Common myeloid progenitor, CD34-positive (primary cell): Measurements from ENCODE around the gene NACA2.

ENCODE experiments used
- CTCF ChIA-PET: fragments of 350-600 bp; sonication (Branson Sonifier 250); formaldehyde crosslinking; loops from one replicate; lab custom pipeline; 2021; ENCODE audit warnings: antibody characterized with exemption; lab: Charles Lee
- POLR2A ChIA-PET: fragments of 350-600 bp; sonication (Branson Sonifier 250); formaldehyde crosslinking; loops from one replicate; lab custom pipeline; 2021; ENCODE audit warnings: antibody characterized with exemption; lab: Charles Lee
- DNase-seq, 3 donors: peaks; one replicate each; pipeline versions ENCODE4 v3.0.0 to v3.0.0-alpha.2; 2013
- H3K27ac ChIP-seq, 2 experiments: 1 replicate in 1 of 2; 2 replicates in 1 of 2; pipeline ENCODE4 v1.7.0; 2013; ENCODE audit warnings: inconsistent platforms in 2 of 2, low read length in 2 of 2, mild to moderate bottlenecking in 2 of 2, low read depth in 1 of 2, moderate library complexity in 1 of 2; ENCODE audit not compliant: severe bottlenecking in 2 of 2, insufficient read depth in 1 of 2, poor library complexity in 1 of 2
- H3K27me3 ChIP-seq, 5 experiments: replicated peaks in 2 of 5; 1 replicate in 3 of 5; 2 replicates in 2 of 5; pipeline versions ENCODE4 v1.6.1 to v1.7.0; 2013; ENCODE audit warnings: low read length in 4 of 5, mild to moderate bottlenecking in 2 of 5, moderate library complexity in 2 of 5, inconsistent platforms in 1 of 5; ENCODE audit not compliant: insufficient read depth in 5 of 5, control insufficient read depth in 4 of 5
- H3K36me3 ChIP-seq, 4 experiments: 1 replicate in 2 of 4; 2 replicates in 2 of 4; pipeline versions ENCODE4 v1.6.1 to v1.7.0; 2013; ENCODE audit warnings: low read length in 3 of 4, control low read depth in 1 of 4, mild to moderate bottlenecking in 1 of 4; ENCODE audit not compliant: control insufficient read depth in 4 of 4, insufficient read depth in 4 of 4
- H3K4me1 ChIP-seq, 4 experiments: 1 replicate in 3 of 4; 2 replicates in 1 of 4; pipeline versions ENCODE4 v1.6.1 to v1.7.1; 2013; ENCODE audit warnings: low read length in 3 of 4, mild to moderate bottlenecking in 3 of 4, control low read depth in 1 of 4, inconsistent platforms in 1 of 4, moderate library complexity in 1 of 4; ENCODE audit not compliant: control insufficient read depth in 4 of 4, insufficient read depth in 4 of 4; ENCODE audit errors: control extremely low read depth in 1 of 4
- H3K4me3 ChIP-seq, 7 experiments: 1 replicate in 4 of 7; 2 replicates in 3 of 7; pipeline versions ENCODE4 v1.5.1 to v1.7.0; 2013; ENCODE audit warnings: mild to moderate bottlenecking in 7 of 7, low read length in 6 of 7, moderate library complexity in 6 of 7, inconsistent platforms in 2 of 7, low read depth in 2 of 7, control low read depth in 1 of 7; ENCODE audit not compliant: insufficient read depth in 4 of 7, control insufficient read depth in 1 of 7; ENCODE audit errors: extremely low read depth in 1 of 7
- H3K9me3 ChIP-seq, 5 experiments: 1 replicate in 4 of 5; 2 replicates in 1 of 5; pipeline versions ENCODE4 v1.6.1 to v1.7.1; 2013; ENCODE audit warnings: low read length in 4 of 5, mild to moderate bottlenecking in 2 of 5, inconsistent platforms in 1 of 5, low read depth in 1 of 5, moderate library complexity in 1 of 5; ENCODE audit not compliant: control insufficient read depth in 4 of 5, insufficient read depth in 2 of 5; ENCODE audit errors: control extremely low read depth in 1 of 5
- WGBS: methylation state at CpG from one replicate; pipeline ENCODE4 v1.1.5; 2013; ENCODE audit not compliant: insufficient coverage; 5-methylcytosine and 5-hydroxymethylcytosine counted together

Gene NACA2

GRCh38 chr17:61581611-61582349, 9.2 kb downstream of the NACA2 start:
- WGBS, result no CpG with 5 or more reads among the region's 3 CpGs
- peaks cover 7 to 35% (median 16%) of the 10 kb centered on the region in 5 experiments for H3K27me3 ChIP-seq
- CTCF ChIA-PET, result interaction anchor here (1.9 kb wide), 1 partner anchor 169 kb away, joined by 13 read pairs; no protein-coding TSS in a partner anchor

GRCh38 chr17:61580502-61580901, 10.5 kb downstream of the NACA2 start:
- H3K9me3 ChIP-seq, result no peaks in the 10 kb centered on the region

More at GRCh38 chr17:61581611-61582349, 9.2 kb downstream of the NACA2 start:
- Histone ChIP-seq H3K9me3 (no peaks in the 10 kb centered on the region), H3K4me3 (no peak overlapping the region), H3K4me1 (no peaks in the 10 kb centered on the region), H3K36me3 (no peaks in the 10 kb centered on the region), H3K27ac (no peak overlapping the region)
- POLR2A ChIA-PET, result no interaction called here
- DNase-seq, result no peak

GRCh38 chr17:61579961-61580360, 11.1 kb downstream of the NACA2 start:
- CTCF ChIA-PET, result no interaction called here
- 83% methylated on average over 9 of the region's 9 CpGs for WGBS

More at GRCh38 chr17:61580502-61580901, 10.5 kb downstream of the NACA2 start:
- peaks cover 7 to 37% (median 16%) of the 10 kb centered on the region in 5 experiments for H3K27me3 ChIP-seq
- no CpG with 5 or more reads among the region's 2 CpGs for WGBS
- POLR2A ChIA-PET, result interaction anchor here (0.6 kb wide), 1 partner anchor 25 kb away, joined by 3 read pairs; no protein-coding TSS in a partner anchor
- CTCF ChIA-PET, result interaction anchor here (0.9 kb wide), 1 partner anchor 163 kb away, joined by 4 read pairs; no protein-coding TSS in a partner anchor
- H3K36me3 ChIP-seq, result no peaks in the 10 kb centered on the region
- H3K27ac ChIP-seq, result no peak overlapping the region
- DNase-seq, result no peak
- no peaks in the 10 kb centered on the region for H3K4me1 ChIP-seq
- H3K4me3 ChIP-seq, result no peak overlapping the region

GRCh38 chr17:61579347-61579746, 11.7 kb downstream of the NACA2 start:
- Histone ChIP-seq H3K36me3 (no peaks in the 10 kb centered on the region), H3K9me3 (no peaks in the 10 kb centered on the region), H3K27me3 (peaks cover 7 to 37% (median 16%) of the 10 kb centered on the region in 5 experiments), H3K4me3 (no peak overlapping the region), H3K27ac (no peak overlapping the region), H3K4me1 (no peaks in the 10 kb centered on the region)
- ChIA-PET CTCF (interaction anchor here (1.5 kb wide), 1 partner anchor 164 kb away, joined by 6 read pairs; no protein-coding TSS in a partner anchor), POLR2A (interaction anchor here (0.6 kb wide), 1 partner anchor 122 kb away, joined by 3 read pairs; no protein-coding TSS in a partner anchor)
- no peak for DNase-seq
- whole genome bisulfite sequencing, result no CpG with 5 or more reads among the region's 3 CpGs

More at GRCh38 chr17:61579961-61580360, 11.1 kb downstream of the NACA2 start:
- H3K27me3 ChIP-seq, result peaks cover 7 to 37% (median 16%) of the 10 kb centered on the region in 5 experiments
- no peak overlapping the region for H3K4me3 ChIP-seq
- H3K36me3 ChIP-seq, result no peaks in the 10 kb centered on the region
- POLR2A ChIA-PET, result interaction anchor here (0.6 kb wide), 1 partner anchor 25 kb away, joined by 3 read pairs; no protein-coding TSS in a partner anchor
- DNase-seq, result no peak
- H3K27ac ChIP-seq, result no peak overlapping the region
- no peaks in the 10 kb centered on the region for H3K9me3 ChIP-seq
- no peaks in the 10 kb centered on the region for H3K4me1 ChIP-seq

GRCh38 chr17:61578645-61579044, 12.4 kb downstream of the NACA2 start:
- Histone ChIP-seq H3K9me3 (no peaks in the 10 kb centered on the region), H3K27me3 (peaks cover 7 to 37% (median 16%) of the 10 kb centered on the region in 5 experiments), H3K27ac (no peak overlapping the region), H3K36me3 (no peaks in the 10 kb centered on the region), H3K4me1 (no peaks in the 10 kb centered on the region), H3K4me3 (no peak overlapping the region)
- DNase-seq, result no peak
- CTCF ChIA-PET, result interaction anchor here (1.5 kb wide), 1 partner anchor 163 kb away, joined by 6 read pairs; no protein-coding TSS in a partner anchor
- POLR2A ChIA-PET, result interaction anchor here (0.6 kb wide), 1 partner anchor 121 kb away, joined by 3 read pairs; no protein-coding TSS in a partner anchor
- no CpG with 5 or more reads among the region's 4 CpGs for WGBS

- Histone ChIP-seq H3K27ac (no peak overlapping the region), H3K4me1 (no peaks in the 10 kb centered on the region), H3K9me3 (peaks cover 0 to 2% (median 0%) of the 10 kb centered on the region in 5 experiments), H3K4me3 (no peak overlapping the region), H3K36me3 (no peaks in the 10 kb centered on the region), H3K27me3 (peaks cover 0 to 23% (median 12%) of the 10 kb centered on the region in 5 experiments)
- ChIA-PET POLR2A (no interaction called here), CTCF (no interaction called here)
- DNase-seq, result no peak
- no CpG with 5 or more reads among the region's 2 CpGs for WGBS
These were observed 15.0 kb downstream of the NACA2 start for GRCh38 chr17:61575983-61576382.
